ENCODE results near the gene FOXP1. TPM values are rescaled to one million over a fixed set of nuclear protein-coding genes. Genes with fewer than 3 reads are reported as not detected.

Gene FOXP1
- total RNA-seq, 1 experiment from 2014 or later, result 2.9 TPM

- in situ Hi-C loops (cut with HindIII; ENCODE audit: low pct_unique_long_range_greater_than_20kb, low sequenced_read_pairs), result no loop called here
- TF ChIP-seq TCF7L2 (IDR thresholded peaks at IDR 0.05; ENCODE audit: low read depth, low read length), result no peak
- no peak for TF ChIP-seq CTCF (IDR thresholded peaks at IDR 0.05)
- no peak for TF ChIP-seq SIN3A (IDR thresholded peaks at IDR 0.05; ENCODE audit: borderline replicate concordance, insufficient read depth, low read depth, low read length)
- no peak for TF ChIP-seq REST (IDR thresholded peaks at IDR 0.05; ENCODE audit: insufficient read depth in 1 of 2, low read depth in 2 of 2, low read length in 1 of 2)
- no peak for TF ChIP-seq POLR2AphosphoS5 (IDR thresholded peaks at IDR 0.05; ENCODE audit: low read depth, low read length)
- Histone ChIP-seq H3K27me3 (ENCODE audit: control insufficient read depth, insufficient read depth, low read length) (no peaks in the 10 kb centered on the region), H3K36me3 (ENCODE audit: control insufficient read depth, insufficient read depth, low read length) (no peaks in the 10 kb centered on the region), H3K4me1 (ENCODE audit: control insufficient read depth, insufficient read depth, low read length) (no peaks in the 10 kb centered on the region), H3K9me3 (ENCODE audit: control insufficient read depth, insufficient read depth, low read depth, low read length) (no peaks in the 10 kb centered on the region), H3K4me3 (ENCODE audit: low read depth in 2 of 2, low read length in 2 of 2) (no peak overlapping the region), H3K27ac (ENCODE audit: low read length) (no peak overlapping the region)
- ATAC-seq (no peak), DNase-seq (ENCODE audit: low read depth, low spot score) (no peak)
- intact Hi-C loops (cut with micrococcal nuclease; ENCODE audit: unreplicated experiment), result no loop called here
- BruUV-seq (replicated peaks), result no TSS peak
- POLR2A ChIA-PET, result no interaction called here
- CTCF ChIA-PET, result no interaction called here
Observed at GRCh38 chr3:71444028-71444860, 139.3 kb downstream of the FOXP1 start.

GRCh38 chr3:71443332-71443731, 140.2 kb downstream of the FOXP1 start:
- Histone ChIP-seq H3K4me1 (ENCODE audit: control insufficient read depth, insufficient read depth, low read length) (no peaks in the 10 kb centered on the region), H3K9me3 (ENCODE audit: control insufficient read depth, insufficient read depth, low read depth, low read length) (no peaks in the 10 kb centered on the region), H3K27me3 (ENCODE audit: control insufficient read depth, insufficient read depth, low read length) (no peaks in the 10 kb centered on the region), H3K27ac (ENCODE audit: low read length) (no peak overlapping the region), H3K36me3 (ENCODE audit: control insufficient read depth, insufficient read depth, low read length) (no peaks in the 10 kb centered on the region), H3K4me3 (ENCODE audit: low read depth in 2 of 2, low read length in 2 of 2) (no peak overlapping the region)
- DNase-seq (ENCODE audit: low read depth, low spot score) (no peak), ATAC-seq (no peak)
- in situ Hi-C loops (cut with HindIII; ENCODE audit: low pct_unique_long_range_greater_than_20kb, low sequenced_read_pairs) (no loop called here), intact Hi-C loops (cut with micrococcal nuclease; ENCODE audit: unreplicated experiment) (no loop called here)
- POLR2A ChIA-PET, result no interaction called here
- no TSS peak for BruUV-seq (replicated peaks)
- TF ChIP-seq CTCF (IDR thresholded peaks at IDR 0.05), result no peak
- TF ChIP-seq TCF7L2 (IDR thresholded peaks at IDR 0.05; ENCODE audit: low read depth, low read length), result no peak
- no peak for TF ChIP-seq SIN3A (IDR thresholded peaks at IDR 0.05; ENCODE audit: borderline replicate concordance, insufficient read depth, low read depth, low read length)
- no peak for TF ChIP-seq REST (IDR thresholded peaks at IDR 0.05; ENCODE audit: insufficient read depth in 1 of 2, low read depth in 2 of 2, low read length in 1 of 2)
- no peak for TF ChIP-seq POLR2AphosphoS5 (IDR thresholded peaks at IDR 0.05; ENCODE audit: low read depth, low read length)
- CTCF ChIA-PET, result no interaction called here

All from Panc1 (cell line).